Duodenal mucosa (tissue), 2 donors: ENCODE measurements around the gene OR10H5.
"Not testable (repeated sequence)": the region's sequence is repeated elsewhere in the genome, so short reads cannot be mapped to it uniquely, and the experiment has no call there.

Experiments
- H3K27ac ChIP-seq: one replicate; pipeline ENCODE4 v1.7.0; 2013; ENCODE audit warnings: low read depth, low read length
- H3K27me3 ChIP-seq, 2 donors: one replicate each; pipeline ENCODE4 v1.7.0; 2013; ENCODE audit warnings: low read length in 2 of 2, control low read depth in 1 of 2; ENCODE audit not compliant: insufficient read depth in 2 of 2, control insufficient read depth in 1 of 2
- H3K36me3 ChIP-seq, 2 donors: one replicate each; pipeline ENCODE4 v1.7.0; 2013; ENCODE audit warnings: low read length in 2 of 2, control low read depth in 1 of 2; ENCODE audit not compliant: insufficient read depth in 2 of 2, control insufficient read depth in 1 of 2
- H3K4me1 ChIP-seq, 2 donors: one replicate each; pipeline ENCODE4 v1.7.0; 2013; ENCODE audit warnings: low read length in 2 of 2, control low read depth in 1 of 2; ENCODE audit not compliant: insufficient read depth in 2 of 2, control insufficient read depth in 1 of 2
- H3K4me3 ChIP-seq, 2 donors: one replicate each; pipeline ENCODE4 v1.7.0; 2013; ENCODE audit warnings: low read length in 2 of 2, low read depth in 1 of 2
- H3K9ac ChIP-seq, 2 donors: one replicate each; pipeline ENCODE4 v1.7.0; 2013; ENCODE audit warnings: low read length in 2 of 2, low read depth in 1 of 2
- H3K9me3 ChIP-seq, 2 donors: one replicate each; pipeline ENCODE4 v1.7.0; 2013; ENCODE audit warnings: low read length in 2 of 2, control low read depth in 1 of 2; ENCODE audit not compliant: control insufficient read depth in 1 of 2

Gene OR10H5

DNA sequence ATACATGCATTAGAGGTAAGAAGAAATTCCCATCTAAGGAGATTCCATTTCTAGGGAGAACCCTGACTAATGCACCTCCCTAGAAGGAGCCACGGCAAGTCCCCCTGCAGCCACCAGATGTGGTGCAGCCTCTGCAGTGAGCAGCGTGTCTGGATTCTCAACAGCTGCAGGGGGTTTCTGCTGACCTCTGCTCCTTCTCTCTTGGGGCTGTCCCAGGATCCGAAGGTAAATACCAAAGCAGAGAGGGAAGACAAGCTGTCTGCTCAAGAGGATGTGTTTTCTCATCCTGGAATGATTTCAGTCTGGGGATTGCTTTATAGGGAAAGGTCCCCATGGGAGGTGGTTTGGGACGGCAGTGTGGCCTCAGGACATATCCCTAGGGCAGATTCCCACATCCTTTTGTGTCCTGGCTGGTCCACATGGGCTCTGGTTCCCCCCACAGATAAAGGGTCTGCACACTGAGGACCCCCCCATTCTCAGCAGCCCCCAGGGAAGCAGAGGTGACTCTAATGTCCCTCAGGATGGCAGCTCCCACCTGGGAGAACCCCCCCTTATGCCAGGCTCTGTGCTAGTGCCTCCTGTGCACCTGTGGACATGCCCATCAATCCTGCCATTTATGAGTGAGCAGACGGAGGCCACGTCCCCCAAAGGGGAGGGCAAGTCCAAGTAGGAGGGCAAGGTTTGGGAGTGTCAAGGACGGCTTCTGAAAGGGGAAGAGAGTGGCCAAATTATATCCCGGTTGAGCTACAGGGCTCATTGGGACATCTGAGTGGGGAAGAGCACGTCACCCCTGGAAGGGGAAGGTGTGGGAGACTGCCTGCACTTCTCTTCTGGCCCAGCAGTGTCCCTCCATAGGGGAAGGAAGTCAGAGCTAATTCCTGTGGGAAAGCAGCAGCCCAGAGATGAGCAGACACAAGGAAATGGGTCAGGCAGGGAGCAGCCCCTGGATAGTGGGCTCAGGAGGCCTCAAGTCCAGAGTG is 10.2 kb upstream of the OR10H5 start:
- H3K27me3 ChIP-seq = no peaks in the 10 kb centered on the region
- H3K9ac ChIP-seq = no peak overlapping the region
- no peak overlapping the region for H3K27ac ChIP-seq
- no peak overlapping the region for H3K4me3 ChIP-seq
- no peaks in the 10 kb centered on the region for H3K36me3 ChIP-seq
- H3K4me1 ChIP-seq = peaks cover 8 to 9% of the 10 kb centered on the region in 2 donors
- H3K9me3 ChIP-seq = no peaks in the 10 kb centered on the region

DNA sequence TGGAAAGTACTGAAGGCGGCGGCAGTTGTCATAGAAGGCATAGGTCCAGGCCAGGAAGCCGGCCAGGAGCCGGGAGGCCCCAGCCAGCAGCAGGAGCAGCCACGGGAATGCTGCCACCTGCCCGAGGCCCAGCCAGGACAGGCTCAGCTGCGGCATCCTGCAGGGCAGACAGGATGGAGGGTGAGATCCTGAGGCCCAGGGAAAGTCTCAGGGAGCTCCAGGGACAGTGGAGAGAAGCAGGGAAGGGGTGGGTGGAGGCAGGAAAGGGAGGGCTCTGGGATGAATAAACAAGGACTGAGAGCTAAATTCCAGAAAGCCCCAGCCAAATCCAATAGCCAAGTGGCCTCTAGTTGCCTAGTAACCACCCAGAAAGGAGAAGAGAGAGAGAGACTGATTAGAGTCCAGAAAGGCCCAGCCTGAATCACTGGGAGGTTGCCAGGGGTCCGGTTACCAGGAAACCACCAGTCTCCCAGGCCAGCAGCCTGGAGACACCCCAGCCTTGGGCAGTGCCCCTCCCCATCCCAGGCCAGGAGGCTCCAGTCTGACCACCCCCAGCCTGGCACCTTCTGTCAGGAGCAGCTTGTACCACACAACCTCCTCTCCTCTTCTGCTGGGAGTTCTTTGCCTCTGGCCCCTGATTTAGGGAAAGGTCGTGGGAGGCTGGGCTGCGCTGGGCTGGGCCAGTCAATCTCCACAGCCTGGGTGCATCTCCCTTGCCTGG is 7.5 kb upstream of the OR10H5 start:
- Histone ChIP-seq H3K27ac (peak overlapping the region; percentile 39), H3K4me3 (peak overlapping the region in 1 of 2 donors; percentile 19), H3K9ac (no peak overlapping the region), H3K36me3 (no peaks in the 10 kb centered on the region), H3K9me3 (no peaks in the 10 kb centered on the region), H3K4me1 (peaks cover 8 to 9% of the 10 kb centered on the region in 2 donors), H3K27me3 (no peaks in the 10 kb centered on the region)

DNA sequence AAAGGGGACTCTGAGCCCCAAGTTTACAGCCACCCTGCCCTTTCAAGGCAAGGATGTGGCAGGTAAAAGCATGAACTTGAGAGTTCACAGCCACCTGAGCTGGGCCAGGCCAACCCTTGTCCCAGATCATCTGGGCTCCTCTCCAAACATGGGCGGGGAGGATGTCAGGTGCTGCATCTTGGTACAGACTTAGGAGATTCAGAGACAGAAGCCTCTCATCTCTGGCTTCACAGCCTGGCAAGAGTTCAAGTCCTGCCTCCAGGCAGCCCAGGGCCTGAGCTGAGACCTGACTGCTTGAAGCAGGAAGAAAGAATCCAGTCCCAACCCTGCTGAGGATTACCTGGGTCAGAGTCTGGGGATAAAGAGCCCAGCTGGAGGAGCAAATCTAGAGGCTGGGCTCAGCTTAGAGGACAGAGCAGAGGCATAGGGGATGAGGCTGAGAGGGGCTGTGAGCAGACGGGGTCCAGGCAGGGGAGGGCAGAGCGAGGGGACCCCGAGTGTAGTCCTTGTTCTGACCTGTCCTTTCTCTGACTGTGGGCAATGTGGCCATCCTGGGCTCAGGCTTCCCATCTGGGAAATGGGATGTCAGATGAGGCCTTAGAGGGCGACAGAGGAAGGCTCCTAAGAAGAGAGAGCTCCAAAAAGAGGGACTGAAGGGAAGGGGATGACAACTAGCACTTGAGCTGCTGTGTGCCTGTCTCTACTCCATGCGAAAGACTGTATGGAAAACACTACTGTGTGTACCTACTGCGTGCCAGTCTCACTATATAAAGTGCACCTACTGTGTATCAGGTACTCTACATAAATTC is 6.6 kb upstream of the OR10H5 start:
- Histone ChIP-seq H3K36me3 (no peaks in the 10 kb centered on the region), H3K9me3 (no peaks in the 10 kb centered on the region), H3K9ac (no peak overlapping the region), H3K27me3 (no peaks in the 10 kb centered on the region), H3K27ac (no peak overlapping the region), H3K4me3 (no peak overlapping the region), H3K4me1 (peaks cover 8 to 9% of the 10 kb centered on the region in 2 donors)

DNA sequence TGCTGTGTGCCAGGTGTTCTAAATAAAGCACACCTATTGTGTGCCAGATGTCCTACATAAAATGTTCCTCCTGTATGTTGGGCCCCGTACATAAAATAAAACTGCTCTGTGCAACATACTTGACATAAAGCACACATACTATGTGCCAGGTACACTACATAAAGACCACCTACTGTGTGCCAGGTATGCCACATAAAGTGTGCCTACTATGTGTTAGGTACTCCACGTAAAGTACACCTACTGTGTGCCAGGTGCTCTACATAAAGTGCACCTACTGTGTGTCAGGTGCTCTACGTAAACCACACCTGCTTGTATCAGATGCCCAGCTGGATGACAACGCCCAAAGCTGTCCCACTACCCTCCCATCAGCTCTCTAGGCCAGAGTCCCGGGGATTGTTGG is 5.8 kb upstream of the OR10H5 start:
- Histone ChIP-seq H3K9ac (no peak overlapping the region), H3K4me1 (peaks cover 8 to 9% of the 10 kb centered on the region in 2 donors), H3K4me3 (no peak overlapping the region), H3K9me3 (no peaks in the 10 kb centered on the region), H3K36me3 (no peaks in the 10 kb centered on the region), H3K27me3 (no peaks in the 10 kb centered on the region), H3K27ac (no peak overlapping the region)

DNA sequence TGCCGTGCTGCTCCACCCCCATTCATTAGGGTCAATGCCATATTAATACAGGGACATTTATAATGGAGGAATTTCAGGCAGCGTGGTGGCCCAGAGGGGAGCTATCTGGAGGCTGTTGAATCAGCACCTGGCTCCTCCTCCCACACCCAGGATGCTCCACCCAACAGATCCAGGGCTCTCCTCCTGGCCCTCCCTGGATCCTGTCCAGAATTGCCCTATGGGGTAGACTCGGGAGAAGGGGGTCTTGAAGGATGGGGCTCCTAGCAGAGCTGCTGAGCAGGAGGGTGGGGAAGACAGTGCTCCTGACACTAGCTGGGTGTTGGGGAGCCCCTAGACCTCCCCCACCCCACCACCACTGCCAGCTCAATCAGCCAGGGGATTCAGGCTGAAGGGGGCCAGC is 5.2 kb upstream of the OR10H5 start:
- H3K36me3 ChIP-seq = no peaks in the 10 kb centered on the region
- no peaks in the 10 kb centered on the region for H3K27me3 ChIP-seq
- H3K4me3 ChIP-seq = no peak overlapping the region
- no peaks in the 10 kb centered on the region for H3K9me3 ChIP-seq
- peaks cover 8 to 9% of the 10 kb centered on the region in 2 donors for H3K4me1 ChIP-seq
- H3K27ac ChIP-seq = no peak overlapping the region
- no peak overlapping the region for H3K9ac ChIP-seq

DNA sequence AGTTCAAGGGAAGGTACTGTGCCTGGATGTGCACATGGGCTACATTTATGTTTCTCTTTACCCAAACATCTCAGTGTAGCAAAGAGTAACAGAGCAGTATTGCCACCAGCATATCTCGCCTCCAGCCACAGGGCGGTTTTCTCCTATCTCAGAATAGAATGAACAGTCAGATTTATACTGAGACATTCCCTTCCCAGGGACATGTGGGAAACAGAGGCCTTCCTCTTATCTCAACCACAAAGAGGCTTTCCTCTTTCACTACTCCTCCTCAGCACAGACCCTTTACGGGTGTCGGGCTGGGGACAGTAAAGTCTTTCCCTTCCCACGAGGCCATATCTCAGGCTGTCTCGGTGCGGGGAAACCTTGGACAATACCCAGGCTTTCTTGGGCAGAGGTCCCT is 4.6 kb upstream of the OR10H5 start:
- not testable (repeated sequence) for H3K4me3 ChIP-seq, H3K9ac ChIP-seq, H3K27ac ChIP-seq, H3K27me3 ChIP-seq, H3K36me3 ChIP-seq, H3K9me3 ChIP-seq
- H3K4me1 ChIP-seq = peaks cover 11 to 12% of the 10 kb centered on the region in 2 donors

DNA sequence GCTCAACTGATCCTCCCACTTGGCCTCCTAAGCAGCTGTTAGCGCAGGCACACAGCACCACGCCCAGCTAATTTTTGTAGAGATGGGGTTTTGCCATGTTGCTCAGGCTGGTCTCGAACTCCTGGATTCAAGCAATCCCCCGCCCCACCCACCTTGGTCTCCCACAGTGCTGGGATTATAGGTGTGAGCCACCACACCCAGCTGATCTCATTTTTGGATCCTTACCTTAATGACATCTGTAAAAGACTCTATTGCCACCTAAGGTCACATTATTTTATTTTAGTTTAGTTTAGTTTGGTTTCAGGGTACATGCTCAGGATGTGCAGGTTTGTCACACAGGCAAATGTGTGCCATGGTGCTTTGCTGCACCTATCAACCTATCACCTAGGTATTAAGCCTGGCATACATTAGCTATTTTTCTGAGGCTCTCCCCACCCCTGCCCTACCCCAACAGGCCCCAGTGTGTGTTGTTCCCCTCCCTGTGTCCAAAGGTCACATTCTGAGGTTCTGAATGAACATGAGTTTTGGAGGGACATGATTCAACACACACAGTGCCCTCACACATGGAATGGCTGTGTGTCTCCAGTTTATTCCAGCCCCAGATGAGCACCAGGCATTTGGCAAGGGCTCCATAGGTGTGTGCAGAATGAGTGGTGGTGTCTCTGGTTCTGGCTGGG is 1.3 kb downstream of the OR10H5 start:
- no peaks in the 10 kb centered on the region for H3K9me3 ChIP-seq
- no peak overlapping the region for H3K4me3 ChIP-seq
- no peak overlapping the region for H3K27ac ChIP-seq
- H3K9ac ChIP-seq = no peak overlapping the region
- peaks cover 0 to 9% of the 10 kb centered on the region in 2 donors for H3K27me3 ChIP-seq
- no peaks in the 10 kb centered on the region for H3K36me3 ChIP-seq
- peaks cover 6 to 18% of the 10 kb centered on the region in 2 donors for H3K4me1 ChIP-seq

DNA sequence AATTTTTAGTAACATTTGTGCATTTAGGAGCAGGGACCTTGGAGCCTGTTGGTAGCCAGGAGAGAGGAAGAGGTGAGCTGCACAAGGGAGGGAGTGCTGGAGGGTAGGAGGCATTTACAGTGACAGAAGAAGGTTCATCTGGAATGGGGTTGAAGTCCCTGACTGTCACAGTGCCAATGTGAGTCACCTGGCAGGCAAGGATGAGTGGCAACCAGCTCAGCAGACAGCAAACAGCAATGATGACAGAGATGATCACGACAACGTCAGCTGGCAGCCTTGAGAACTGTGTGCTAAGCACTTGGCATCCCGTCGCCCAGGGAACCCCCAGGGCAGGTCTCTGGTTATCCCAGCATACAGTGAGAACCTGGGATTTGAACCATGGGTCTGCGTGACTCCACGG is 2.6 kb downstream of the OR10H5 start:
- Histone ChIP-seq H3K9ac (no peak overlapping the region), H3K27me3 (peaks cover 0 to 9% of the 10 kb centered on the region in 2 donors), H3K9me3 (no peaks in the 10 kb centered on the region), H3K4me3 (no peak overlapping the region), H3K4me1 (peaks cover 6 to 18% of the 10 kb centered on the region in 2 donors), H3K27ac (no peak overlapping the region), H3K36me3 (no peaks in the 10 kb centered on the region)

DNA sequence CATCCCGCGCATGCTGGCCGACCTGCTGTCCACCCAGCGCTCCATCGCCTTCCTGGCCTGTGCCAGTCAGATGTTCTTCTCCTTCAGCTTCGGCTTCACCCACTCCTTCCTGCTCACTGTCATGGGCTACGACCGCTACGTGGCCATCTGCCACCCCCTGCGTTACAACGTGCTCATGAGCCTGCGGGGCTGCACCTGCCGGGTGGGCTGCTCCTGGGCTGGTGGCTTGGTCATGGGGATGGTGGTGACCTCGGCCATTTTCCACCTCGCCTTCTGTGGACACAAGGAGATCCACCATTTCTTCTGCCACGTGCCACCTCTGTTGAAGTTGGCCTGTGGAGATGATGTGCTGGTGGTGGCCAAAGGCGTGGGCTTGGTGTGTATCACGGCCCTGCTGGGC is 6.8 kb downstream of the OR10H5 start:
- not testable (repeated sequence) for H3K36me3 ChIP-seq, H3K4me3 ChIP-seq, H3K9ac ChIP-seq, H3K27ac ChIP-seq, H3K27me3 ChIP-seq, H3K4me1 ChIP-seq, H3K9me3 ChIP-seq
